Keratinocyte (primary cell): ENCODE measurements around the gene MEOX1. TPM values are rescaled to one million over a fixed set of nuclear protein-coding genes. Genes with fewer than 3 reads are reported as not detected.

ENCODE experiments used
- DNase-seq: peaks from one replicate; pipeline ENCODE4 v3.0.0-alpha.2; 2011; ENCODE audit warnings: low read depth, missing footprints, low spot score
- FAIRE-seq: peaks from 2 replicates; lab custom pipeline; 2011; peaks lifted over from hg19 to GRCh38; lab: Jason Lieb, UNC
- H2AFZ ChIP-seq: 2 replicates; pipeline ENCODE4 v1.6.0; 2012; ENCODE audit warnings: low read length, control low read depth, inconsistent platforms; ENCODE audit not compliant: control insufficient read depth
- H3K27ac ChIP-seq: 2 replicates; pipeline ENCODE4 v1.5.1; 2011; ENCODE audit warnings: low read length; ENCODE audit not compliant: control insufficient read depth, insufficient read depth
- H3K27me3 ChIP-seq: 3 replicates; pipeline ENCODE4 v1.6.0; 2011; ENCODE audit warnings: low read length; ENCODE audit not compliant: control insufficient read depth, insufficient read depth; ENCODE audit errors: extremely low read depth
- H3K36me3 ChIP-seq, 2 experiments: 2 replicates in 1 of 2; 3 replicates in 1 of 2; pipeline ENCODE4 v1.5.1; 2011; ENCODE audit warnings: low read length in 2 of 2, mild to moderate bottlenecking in 1 of 2; ENCODE audit not compliant: control insufficient read depth in 2 of 2, insufficient read depth in 2 of 2; ENCODE audit errors: extremely low read depth in 1 of 2
- H3K4me1 ChIP-seq: 3 replicates; pipeline ENCODE4 v1.5.1; 2011; ENCODE audit warnings: low read length; ENCODE audit not compliant: control insufficient read depth, insufficient read depth; ENCODE audit errors: extremely low read depth
- H3K4me2 ChIP-seq: 3 replicates; pipeline ENCODE4 v1.6.0; 2011; ENCODE audit warnings: low read depth, low read length; ENCODE audit not compliant: control insufficient read depth, insufficient read depth; ENCODE audit errors: extremely low read depth
- H3K4me3 ChIP-seq, 3 experiments: fragments of 200-600 bp in 1 of 3; sonication (generic) in 1 of 3; 2 replicates in 2 of 3; 3 replicates in 1 of 3; pipeline ENCODE4 v1.5.1; 2011 to 2016; ENCODE audit warnings: low read length in 3 of 3, mild to moderate bottlenecking in 3 of 3, control low read depth in 2 of 3, inconsistent platforms in 1 of 3, low read depth in 1 of 3, mixed read lengths in 1 of 3, mixed run types in 1 of 3, moderate library complexity in 1 of 3; ENCODE audit not compliant: control insufficient read depth in 2 of 3, insufficient read depth in 2 of 3; ENCODE audit errors: extremely low read depth in 1 of 3
- H3K79me2 ChIP-seq: 2 replicates; pipeline ENCODE4 v1.6.0; 2012; ENCODE audit warnings: low read length; ENCODE audit not compliant: control insufficient read depth, insufficient read depth
- H3K9ac ChIP-seq: 3 replicates; pipeline ENCODE4 v1.6.0; 2011; ENCODE audit warnings: low read length; ENCODE audit not compliant: control insufficient read depth, insufficient read depth; ENCODE audit errors: extremely low read depth
- H3K9me1 ChIP-seq: 3 replicates; pipeline ENCODE4 v1.6.0; 2011; ENCODE audit warnings: low read length; ENCODE audit not compliant: control insufficient read depth, insufficient read depth; ENCODE audit errors: extremely low read depth
- H3K9me3 ChIP-seq: 2 replicates; pipeline ENCODE4 v1.5.1; 2012; ENCODE audit warnings: low read depth, low read length; ENCODE audit not compliant: control insufficient read depth
- H4K20me1 ChIP-seq: 3 replicates; pipeline ENCODE4 v1.6.0; 2011; ENCODE audit warnings: low read length; ENCODE audit not compliant: control insufficient read depth, insufficient read depth; ENCODE audit errors: extremely low read depth
- EZH2 ChIP-seq: IDR thresholded peaks from one replicate; pipeline ENCODE4 v1.6.1; 2012; ENCODE audit warnings: inconsistent platforms, mild to moderate bottlenecking, low read length, moderate library complexity
- dilution Hi-C: fragments of 300-500 bp; cut with MboI; formaldehyde crosslinking; loops from one replicate; pipeline ENCODE4 v1.7.0; 2020; ENCODE audit warnings: low sequenced_read_pairs; ENCODE audit not compliant: extremely low pct_ligation_motif_present
- polyA plus RNA-seq, 5 experiments: library from polyadenylated mRNA; depleted of rRNA in 3 of 5; stranded (reverse) in 3 of 5; stranded (forward) in 1 of 5; unstranded in 1 of 5; fragments of >200 nt; gene quantifications; 1 replicate in 1 of 5; 2 replicates in 3 of 5; 3 replicates in 1 of 5; pipeline versions ENCODE4 v1.2.1 to v1.2.3, GENCODE V29; 2011 to 2012; ENCODE audit warnings: missing spikeins in 2 of 5, low read depth in 1 of 5, low replicate concordance in 1 of 5
- TF ChIP-seq, protein P1 (sequence below), 3 experiments: IDR thresholded peaks in 1 of 3; conservative IDR thresholded peaks in 1 of 3; optimal IDR thresholded peaks in 1 of 3; 2 replicates in 2 of 3; 3 replicates in 1 of 3; pipeline versions ENCODE3 to v1.5.1; 2011; ENCODE audit warnings: low read length in 3 of 3, mild to moderate bottlenecking in 3 of 3, moderate library complexity in 2 of 3, control low read depth in 1 of 3, inconsistent platforms in 1 of 3; ENCODE audit not compliant: insufficient read depth in 2 of 3; ENCODE audit errors: extremely low read depth in 1 of 3

MEOX1 gene
- polyA plus RNA-seq, 1 donor (not counting 4 experiments of a cell fraction or from before 2014, with no cell fraction given) = 0.08 TPM

DNA sequence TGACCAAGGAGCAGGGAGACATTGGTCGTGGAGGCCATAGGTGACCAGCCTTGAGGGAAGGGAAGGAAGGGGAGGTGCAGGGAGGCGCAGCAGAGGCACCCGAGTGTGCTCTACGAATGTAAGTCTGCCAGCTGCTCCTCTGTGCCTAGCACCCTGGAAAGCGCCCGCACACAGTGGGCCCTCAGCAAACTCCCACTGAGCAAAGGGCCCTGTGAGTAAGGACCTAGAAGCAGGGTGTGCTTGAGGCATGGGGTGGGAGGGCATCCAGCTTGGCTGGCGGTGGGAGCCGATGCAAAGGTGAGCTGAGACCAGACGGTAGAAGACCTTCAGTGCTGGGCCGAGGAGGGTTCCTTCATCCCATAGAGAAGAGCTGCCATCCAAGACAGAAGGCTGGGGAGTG is 36.2 kb upstream of the MEOX1 start:
- Histone ChIP-seq H4K20me1 (no peaks in the 10 kb centered on the region), H3K27ac (no peak overlapping the region), H3K4me1 (peaks cover 2% of the 10 kb centered on the region), H3K9me3 (peaks cover 2% of the 10 kb centered on the region), H3K36me3 (no peaks in the 10 kb centered on the region), H3K9me1 (no peaks in the 10 kb centered on the region), H3K27me3 (no peaks in the 10 kb centered on the region), H3K4me2 (no peak overlapping the region), H2AFZ (no peak overlapping the region), H3K79me2 (no peaks in the 10 kb centered on the region), H3K9ac (no peak overlapping the region), H3K4me3 (no peak overlapping the region)
- dilution Hi-C loops = loop anchor here (5.0 kb wide), 1 partner anchor 69 kb away; no protein-coding TSS in a partner anchor
- TF ChIP-seq, protein P1, sequence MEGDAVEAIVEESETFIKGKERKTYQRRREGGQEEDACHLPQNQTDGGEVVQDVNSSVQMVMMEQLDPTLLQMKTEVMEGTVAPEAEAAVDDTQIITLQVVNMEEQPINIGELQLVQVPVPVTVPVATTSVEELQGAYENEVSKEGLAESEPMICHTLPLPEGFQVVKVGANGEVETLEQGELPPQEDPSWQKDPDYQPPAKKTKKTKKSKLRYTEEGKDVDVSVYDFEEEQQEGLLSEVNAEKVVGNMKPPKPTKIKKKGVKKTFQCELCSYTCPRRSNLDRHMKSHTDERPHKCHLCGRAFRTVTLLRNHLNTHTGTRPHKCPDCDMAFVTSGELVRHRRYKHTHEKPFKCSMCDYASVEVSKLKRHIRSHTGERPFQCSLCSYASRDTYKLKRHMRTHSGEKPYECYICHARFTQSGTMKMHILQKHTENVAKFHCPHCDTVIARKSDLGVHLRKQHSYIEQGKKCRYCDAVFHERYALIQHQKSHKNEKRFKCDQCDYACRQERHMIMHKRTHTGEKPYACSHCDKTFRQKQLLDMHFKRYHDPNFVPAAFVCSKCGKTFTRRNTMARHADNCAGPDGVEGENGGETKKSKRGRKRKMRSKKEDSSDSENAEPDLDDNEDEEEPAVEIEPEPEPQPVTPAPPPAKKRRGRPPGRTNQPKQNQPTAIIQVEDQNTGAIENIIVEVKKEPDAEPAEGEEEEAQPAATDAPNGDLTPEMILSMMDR (optimal IDR thresholded peaks at IDR 0.05 in 1 of 3, IDR thresholded peaks at IDR 0.05 in 1 of 3, conservative IDR thresholded peaks at IDR 0.05 in 1 of 3; ENCODE audit: extremely low read depth in 1 of 3, insufficient read depth in 2 of 3, low read length in 3 of 3) = no peak
- no peak for TF ChIP-seq EZH2
- DNase-seq = no peak
- no peak for FAIRE-seq

DNA sequence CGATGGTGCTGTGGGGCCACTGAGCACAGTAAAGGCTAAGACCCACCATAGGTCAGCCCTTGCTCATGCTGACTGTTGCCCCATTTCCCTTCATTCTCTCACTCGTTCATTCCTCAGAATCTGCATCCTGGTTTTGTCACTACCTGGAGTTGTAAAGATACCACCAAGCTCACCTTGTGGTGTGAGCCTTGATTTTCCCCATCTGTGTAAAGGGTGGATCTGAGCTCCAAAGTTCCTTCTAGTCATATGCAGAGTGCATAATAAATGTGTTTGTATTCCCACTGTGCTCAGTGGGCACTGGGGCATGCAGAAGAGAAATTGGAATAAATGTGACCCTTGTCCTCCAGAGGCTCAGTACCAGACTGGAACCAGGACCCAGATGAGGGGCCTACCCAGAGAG is 35.2 kb upstream of the MEOX1 start:
- peaks cover 2% of the 10 kb centered on the region for H3K4me1 ChIP-seq
- no peaks in the 10 kb centered on the region for H3K36me3 ChIP-seq
- peaks cover 2% of the 10 kb centered on the region for H3K9me3 ChIP-seq
- H3K4me2 ChIP-seq = no peak overlapping the region
- no peaks in the 10 kb centered on the region for H3K27me3 ChIP-seq
- DNase-seq (no peak), FAIRE-seq (no peak)
- no peak overlapping the region for H3K27ac ChIP-seq
- H3K79me2 ChIP-seq = no peaks in the 10 kb centered on the region
- dilution Hi-C loops = loop anchor here (5.0 kb wide), 1 partner anchor 70 kb away; no protein-coding TSS in a partner anchor
- H3K9ac ChIP-seq = no peak overlapping the region
- H2AFZ ChIP-seq = no peak overlapping the region
- no peaks in the 10 kb centered on the region for H4K20me1 ChIP-seq
- no peaks in the 10 kb centered on the region for H3K9me1 ChIP-seq
- no peak for TF ChIP-seq EZH2
- TF ChIP-seq, protein P1 (optimal IDR thresholded peaks at IDR 0.05 in 1 of 3, IDR thresholded peaks at IDR 0.05 in 1 of 3, conservative IDR thresholded peaks at IDR 0.05 in 1 of 3; ENCODE audit: extremely low read depth in 1 of 3, insufficient read depth in 2 of 3, low read length in 3 of 3) = no peak
- no peak overlapping the region for H3K4me3 ChIP-seq
